Measurements from ENCODE around the gene CDC42EP1. TPM values are rescaled to one million over a fixed set of nuclear protein-coding genes. Genes with fewer than 3 reads are reported as not detected.
"Not testable (repeated sequence)": the region's sequence is repeated elsewhere in the genome, so short reads cannot be mapped to it uniquely, and the experiment has no call there.

The CDC42EP1 gene
- total RNA-seq, 2 donors from 2014 or later = 4.0 to 4.6 TPM

DNA sequence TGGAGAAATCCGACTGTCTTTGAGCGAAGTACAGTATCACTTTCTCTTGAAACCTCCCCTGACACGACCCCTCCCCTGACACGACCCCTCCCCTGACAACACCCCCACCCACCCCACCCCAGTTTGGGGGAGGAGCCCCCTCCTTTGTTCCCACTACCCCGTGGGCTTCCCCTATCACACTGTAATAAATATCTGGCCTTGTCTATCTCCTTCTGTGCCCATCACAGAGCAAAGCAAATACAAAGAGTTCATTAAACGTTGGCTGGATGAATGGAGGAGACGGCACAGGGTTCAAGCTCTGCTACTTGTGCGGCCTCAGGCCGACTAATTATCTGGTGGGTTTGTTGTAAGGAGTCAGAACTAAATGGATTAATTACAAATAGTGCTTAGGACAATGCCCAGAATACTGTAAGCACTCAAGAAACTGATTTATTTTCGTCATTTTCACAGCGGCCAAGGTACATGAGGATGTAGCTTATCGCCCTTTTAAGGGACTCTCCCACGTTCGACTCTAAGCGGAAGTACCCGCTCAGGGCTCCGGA lies 47.7 kb downstream of the CDC42EP1 start:
- H3K4me1 Mint-ChIP-seq (ENCODE audit: low read depth) = peaks cover 52% of the 10 kb centered on the region

DNA sequence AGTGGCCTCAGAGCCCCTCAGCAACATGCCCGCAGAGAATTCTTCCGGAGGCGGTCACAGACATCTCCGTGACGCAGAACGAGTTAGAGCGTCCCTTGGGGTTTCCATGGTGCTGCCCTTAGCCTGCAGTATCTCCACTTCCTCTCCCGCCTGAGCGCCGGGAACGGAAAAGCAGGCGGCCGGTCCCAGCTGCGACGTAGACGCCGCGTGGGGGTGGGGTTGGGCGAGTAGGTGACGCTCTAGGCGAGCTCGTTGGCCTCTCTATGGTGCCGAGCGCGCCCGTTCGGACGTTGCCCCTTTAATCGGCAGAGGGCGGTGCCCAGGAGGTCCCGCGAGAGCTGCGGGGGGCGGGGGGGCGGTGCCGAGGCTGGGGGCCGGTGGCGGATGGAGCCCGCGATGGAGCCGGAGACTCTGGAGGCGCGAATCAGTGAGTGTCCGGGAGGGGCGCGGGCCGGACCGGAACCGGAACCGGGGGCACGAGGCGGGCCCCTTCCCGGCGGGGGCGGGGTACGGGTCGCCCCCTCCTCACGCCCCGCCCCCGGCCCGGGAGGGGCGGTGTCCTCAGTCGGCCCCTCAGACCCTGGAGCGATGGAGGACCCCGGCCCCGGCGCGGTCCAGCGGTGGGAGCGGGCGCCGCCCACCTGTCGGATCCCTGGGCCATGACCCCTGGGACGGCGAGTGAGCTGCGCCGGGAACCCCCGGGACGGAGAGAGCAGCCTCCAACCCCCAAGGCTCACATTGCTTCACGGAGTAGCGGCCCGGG lies 48.4 kb downstream of the CDC42EP1 start, which contains the start of gene GGA1:
Gene GGA1, plus strand, starts transcription at position 358 of the 763 bp plus-strand sequence. Its CDS starts 27 bp downstream, at position 385.
- Mint-ChIP-seq H3K9me3 (peaks cover 0 to 2% of the 10 kb centered on the region in 2 donors), H3K4me1 (ENCODE audit: low read depth) (peaks cover 52% of the 10 kb centered on the region)
- DNase-seq = peak; percentile 97 to 98

More for the DNA sequence above, 47.7 kb downstream of the CDC42EP1 start:
- Mint-ChIP-seq H3K9me3 (peaks cover 0 to 2% of the 10 kb centered on the region in 2 donors), H3K4me3 (peak overlapping the region; percentile 88 to 90), H3K36me3 (ENCODE audit: insufficient read depth in 2 of 2) (peaks cover 3 to 4% of the 10 kb centered on the region in 2 donors), H3K27ac (peak overlapping the region; percentile 97), H3K27me3 (ENCODE audit: low read depth) (no peaks in the 10 kb centered on the region)
- DNase-seq (no peak), ATAC-seq (replicated peaks in 1 of 2) (peak in 1 of 2 donors; percentile 2)

DNA sequence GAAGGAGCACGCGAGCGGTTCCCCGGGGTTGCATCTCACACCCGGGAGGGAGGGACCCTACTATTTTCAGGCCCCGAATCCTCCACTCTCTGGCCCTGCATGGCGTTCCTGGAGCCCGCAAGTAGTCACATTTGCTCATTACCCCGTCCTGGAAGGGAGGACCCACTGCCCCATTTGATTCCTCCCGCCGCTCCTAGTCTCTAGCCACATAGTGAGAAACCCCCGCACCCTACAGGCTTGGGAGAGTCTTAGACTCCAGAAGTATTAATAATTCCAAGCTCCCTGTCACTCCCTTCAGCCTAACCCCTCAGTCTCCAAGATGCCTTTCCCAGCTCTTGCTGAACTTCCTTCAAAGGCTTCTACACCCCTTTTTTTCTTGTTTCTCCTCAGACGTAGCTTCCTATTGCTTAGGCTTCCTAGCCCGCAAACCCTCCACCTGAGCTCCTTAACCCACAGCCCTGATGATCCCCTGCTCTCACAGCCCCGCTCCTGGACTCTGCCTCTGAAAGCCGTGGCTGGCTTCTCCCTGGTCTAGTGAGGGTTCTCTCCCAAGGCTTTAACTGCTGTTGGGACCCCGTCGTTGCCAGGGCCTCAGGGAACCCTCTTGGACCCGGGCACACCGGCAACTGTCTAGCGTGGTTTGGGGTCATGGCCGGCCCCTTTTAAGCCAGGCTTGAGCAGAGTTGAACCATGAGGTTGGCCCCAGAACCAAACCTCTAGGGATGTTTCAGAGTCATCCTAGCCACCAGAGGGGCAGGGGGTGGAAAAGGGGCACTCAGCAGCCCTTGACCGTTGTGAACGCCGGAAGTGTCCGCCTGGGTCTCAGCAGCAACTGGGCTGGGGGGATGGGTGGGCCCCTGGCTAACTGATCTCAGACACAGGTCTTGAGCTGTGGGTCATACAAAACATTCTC lies 49.2 kb downstream of the CDC42EP1 start:
- peak overlapping the region; percentile 71 for H3K27ac Mint-ChIP-seq
- peaks cover 3 to 4% of the 10 kb centered on the region in 2 donors for H3K36me3 Mint-ChIP-seq (ENCODE audit: insufficient read depth in 2 of 2)
- ATAC-seq (replicated peaks in 1 of 2) = no peak
- peak overlapping the region; percentile 88 to 90 for H3K4me3 Mint-ChIP-seq
- H3K9me3 Mint-ChIP-seq = peaks cover 0 to 2% of the 10 kb centered on the region in 2 donors
- H3K4me1 Mint-ChIP-seq (ENCODE audit: low read depth) = peaks cover 47% of the 10 kb centered on the region
- DNase-seq = peak in 1 of 2 donors; percentile 6
- no peaks in the 10 kb centered on the region for H3K27me3 Mint-ChIP-seq (ENCODE audit: low read depth)

More for the DNA sequence above, 48.4 kb downstream of the CDC42EP1 start, which contains the start of gene GGA1:
- Mint-ChIP-seq H3K4me3 (peak within 1 kb of the TSS; percentile 88 to 90), H3K36me3 (ENCODE audit: insufficient read depth in 2 of 2) (peaks cover 3 to 4% of the 10 kb centered on the region in 2 donors), H3K27me3 (ENCODE audit: low read depth) (no peaks in the 10 kb centered on the region), H3K27ac (peak within 1 kb of the TSS; percentile 97)
- ATAC-seq (replicated peaks in 1 of 2) = peak; percentile 86 to 89

DNA sequence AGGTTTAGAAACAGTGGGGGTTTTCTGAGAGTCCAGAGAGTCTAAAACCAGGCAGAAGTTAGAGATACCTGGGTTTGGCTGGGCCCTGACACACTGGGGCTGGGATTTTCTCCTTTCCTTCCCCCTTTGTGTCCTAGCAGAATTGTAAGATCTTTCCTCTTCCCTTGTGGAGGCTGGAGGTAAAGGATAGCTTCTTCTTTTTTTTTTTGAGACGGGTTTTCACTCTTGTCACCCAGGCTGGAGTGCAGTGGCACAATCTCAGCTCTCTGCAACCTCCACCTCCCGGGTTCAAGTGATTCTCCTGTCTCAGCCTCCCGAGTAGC lies 49.8 kb downstream of the CDC42EP1 start:
- H3K36me3 Mint-ChIP-seq (ENCODE audit: insufficient read depth in 2 of 2); ATAC-seq (replicated peaks in 1 of 2): not testable (repeated sequence)

DNA sequence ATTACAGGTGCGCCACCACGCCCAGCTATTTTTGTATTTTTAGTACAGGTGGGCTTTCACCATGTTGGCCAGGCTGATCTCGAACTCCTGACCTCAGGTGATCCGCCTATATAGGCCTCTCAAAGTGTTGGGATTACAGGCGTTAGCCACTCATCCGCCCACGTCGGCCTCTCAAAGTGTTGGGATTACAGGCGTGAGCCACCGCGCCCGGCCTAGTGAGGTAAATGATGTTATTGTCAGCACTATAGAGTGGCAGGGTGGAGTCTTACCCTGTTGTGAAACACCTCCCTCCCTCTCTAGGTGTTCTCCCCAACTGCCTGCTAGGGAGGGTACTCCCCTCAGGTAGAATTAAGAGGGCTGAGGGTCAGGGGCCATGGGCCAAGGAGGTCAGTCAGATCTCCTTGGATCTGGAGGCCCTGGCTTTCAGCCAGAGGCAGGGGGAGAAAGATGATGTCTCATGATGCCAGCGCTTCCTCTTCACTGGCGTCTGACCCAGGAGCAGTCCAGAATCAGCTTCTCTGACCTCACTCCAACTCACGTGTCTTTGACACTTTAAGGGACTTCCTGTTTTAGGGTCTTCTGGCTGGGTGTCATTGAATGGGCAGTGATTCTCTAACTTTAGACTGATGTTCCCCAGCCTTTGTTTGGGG lies 50.3 kb downstream of the CDC42EP1 start:
- DNase-seq (no peak), ATAC-seq (replicated peaks in 1 of 2) (no peak)
- Mint-ChIP-seq H3K9me3 (peaks cover 0 to 2% of the 10 kb centered on the region in 2 donors), H3K36me3 (ENCODE audit: insufficient read depth in 2 of 2) (peaks cover 4 to 6% of the 10 kb centered on the region in 2 donors), H3K27ac (no peak overlapping the region), H3K4me3 (peak overlapping the region; percentile 88 to 90), H3K4me1 (ENCODE audit: low read depth) (peaks cover 37% of the 10 kb centered on the region), H3K27me3 (ENCODE audit: low read depth) (no peaks in the 10 kb centered on the region)

More for the DNA sequence above, 49.8 kb downstream of the CDC42EP1 start:
- H3K4me1 Mint-ChIP-seq (ENCODE audit: low read depth) = peaks cover 42% of the 10 kb centered on the region
- peak overlapping the region; percentile 88 to 90 for H3K4me3 Mint-ChIP-seq
- not testable (repeated sequence) for H3K9me3 Mint-ChIP-seq; DNase-seq; H3K27me3 Mint-ChIP-seq (ENCODE audit: low read depth)
- H3K27ac Mint-ChIP-seq = peak overlapping the region; percentile 54

DNA sequence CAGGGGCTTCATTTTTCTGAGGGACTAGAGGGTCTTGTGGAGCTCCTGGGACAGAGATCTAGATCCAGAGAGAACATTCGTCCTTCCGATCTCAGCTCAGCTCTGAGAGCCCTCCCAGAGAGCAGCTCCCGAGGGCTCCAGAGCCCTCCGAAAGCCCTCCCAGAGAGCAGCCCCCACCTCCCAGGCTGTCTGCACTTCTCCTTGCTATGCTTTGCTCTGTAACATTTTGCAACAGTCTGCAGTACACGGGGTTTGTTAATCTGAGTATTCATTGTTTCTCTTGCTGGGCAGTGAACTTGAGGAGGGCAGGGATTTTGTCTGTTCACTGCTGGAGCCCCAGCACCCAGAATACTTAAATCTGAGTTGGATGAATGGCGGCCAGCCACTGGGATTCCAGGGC lies 50.9 kb downstream of the CDC42EP1 start:
- ATAC-seq (replicated peaks in 1 of 2) = no peak
- no peak overlapping the region for H3K27ac Mint-ChIP-seq
- no peak for DNase-seq
- H3K4me3 Mint-ChIP-seq = peak overlapping the region in 1 of 2 donors; percentile 18
- peaks cover 4 to 6% of the 10 kb centered on the region in 2 donors for H3K36me3 Mint-ChIP-seq (ENCODE audit: insufficient read depth in 2 of 2)
- H3K4me1 Mint-ChIP-seq (ENCODE audit: low read depth) = peaks cover 34% of the 10 kb centered on the region
- no peaks in the 10 kb centered on the region for H3K27me3 Mint-ChIP-seq (ENCODE audit: low read depth)
- peaks cover 0 to 2% of the 10 kb centered on the region in 2 donors for H3K9me3 Mint-ChIP-seq

DNA sequence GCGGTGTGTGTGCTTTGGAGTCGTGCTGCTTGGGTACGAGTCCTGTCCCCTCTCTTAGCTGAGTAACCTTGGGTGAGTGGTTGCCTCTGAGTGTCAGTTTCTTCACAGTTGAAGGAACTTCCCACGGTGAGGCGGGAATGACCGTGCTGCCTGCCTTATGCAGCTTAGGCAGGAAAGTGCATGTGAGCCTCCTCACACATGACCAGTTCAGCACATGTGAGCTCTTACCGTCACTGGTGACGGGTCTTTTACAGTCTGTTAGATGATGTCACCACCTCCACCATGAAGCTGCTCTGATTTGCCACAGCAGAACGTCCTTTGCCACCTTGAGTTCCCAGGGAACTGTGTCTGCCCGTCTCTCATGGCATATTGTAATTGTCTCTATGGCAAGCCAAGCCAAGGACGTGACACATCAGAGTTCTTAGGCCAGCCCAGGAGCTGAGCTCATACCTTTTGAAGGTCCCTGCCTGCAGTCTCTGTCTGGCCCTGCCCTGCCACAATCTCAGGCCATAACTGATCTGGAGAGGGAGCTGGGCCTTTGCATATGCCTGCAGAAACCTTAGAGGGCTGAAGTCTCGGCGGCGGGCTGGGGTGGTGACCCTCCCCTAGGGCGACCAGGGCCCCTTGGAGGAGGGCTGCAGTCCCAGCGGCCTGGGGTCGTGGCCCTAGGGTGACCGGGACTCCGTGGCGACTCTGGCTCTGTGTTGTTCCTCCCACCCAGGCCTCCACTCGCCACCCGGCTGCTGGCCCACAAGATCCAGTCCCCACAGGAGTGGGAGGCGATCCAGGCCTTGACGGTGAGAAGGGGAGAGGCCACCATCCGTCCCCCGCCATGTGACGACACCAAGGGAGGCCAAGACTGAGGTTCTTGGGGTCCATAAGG lies 56.2 kb downstream of the CDC42EP1 start:
- no peak for ATAC-seq (replicated peaks in 1 of 2)
- H3K9me3 Mint-ChIP-seq = no peaks in the 10 kb centered on the region
- no peaks in the 10 kb centered on the region for H3K27me3 Mint-ChIP-seq (ENCODE audit: low read depth)
- H3K4me3 Mint-ChIP-seq = no peak overlapping the region
- H3K36me3 Mint-ChIP-seq (ENCODE audit: insufficient read depth in 2 of 2) = peaks cover 0 to 3% of the 10 kb centered on the region in 2 donors
- DNase-seq = no peak
- no peaks in the 10 kb centered on the region for H3K4me1 Mint-ChIP-seq (ENCODE audit: low read depth)
- H3K27ac Mint-ChIP-seq = no peak overlapping the region

DNA sequence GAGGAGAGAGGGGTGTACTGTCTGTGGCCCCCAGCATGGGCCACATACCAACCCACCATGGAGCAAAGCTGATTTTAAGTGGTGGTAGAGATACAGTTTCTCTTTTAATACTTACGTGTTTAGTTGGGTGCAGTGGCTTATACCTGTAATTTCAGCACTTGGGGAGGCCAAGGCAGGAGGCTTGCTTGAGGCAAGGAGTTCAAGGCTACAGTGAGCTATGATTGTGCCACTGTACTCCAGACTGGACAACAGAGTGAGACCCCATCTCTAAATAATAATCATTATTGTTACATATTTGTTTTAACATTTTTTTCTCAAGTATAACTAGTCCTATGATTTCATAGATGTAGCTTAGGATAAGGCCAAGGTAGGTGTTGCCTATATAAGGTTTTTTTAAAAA lies 57.2 kb downstream of the CDC42EP1 start:
- no peaks in the 10 kb centered on the region for H3K4me1 Mint-ChIP-seq (ENCODE audit: low read depth)
- H3K4me3 Mint-ChIP-seq = no peak overlapping the region
- ATAC-seq (replicated peaks in 1 of 2) (no peak), DNase-seq (no peak)
- no peaks in the 10 kb centered on the region for H3K27me3 Mint-ChIP-seq (ENCODE audit: low read depth)
- peaks cover 0 to 3% of the 10 kb centered on the region in 2 donors for H3K36me3 Mint-ChIP-seq (ENCODE audit: insufficient read depth in 2 of 2)
- no peaks in the 10 kb centered on the region for H3K9me3 Mint-ChIP-seq
- H3K27ac Mint-ChIP-seq = no peak overlapping the region

DNA sequence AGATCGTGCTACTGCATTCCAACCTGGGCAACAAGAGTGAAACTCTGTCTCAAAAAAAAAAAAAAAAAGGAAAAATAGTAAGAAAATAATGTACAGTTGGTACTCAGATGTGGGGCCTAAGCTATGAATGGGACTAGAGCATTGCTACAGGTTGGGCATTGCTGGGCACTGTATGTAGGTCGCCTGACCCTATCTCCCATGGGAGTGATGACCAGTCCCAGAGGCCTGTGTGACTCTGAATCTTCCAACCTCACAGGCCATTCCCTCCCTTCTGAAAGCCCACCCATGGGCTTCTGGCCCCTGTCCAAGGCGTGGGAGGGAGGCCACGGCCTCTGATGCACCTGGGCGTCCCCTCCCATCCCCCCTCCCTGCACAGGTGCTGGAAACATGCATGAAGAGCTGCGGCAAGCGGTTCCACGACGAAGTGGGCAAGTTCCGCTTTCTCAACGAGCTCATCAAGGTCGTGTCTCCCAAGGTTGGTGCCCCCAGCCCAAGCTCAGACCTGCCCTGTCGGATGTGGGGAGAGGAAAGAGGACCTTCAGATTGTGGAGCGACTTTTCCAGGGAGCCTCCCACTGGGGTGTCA lies 57.9 kb downstream of the CDC42EP1 start:
- Mint-ChIP-seq H3K27ac (no peak overlapping the region), H3K27me3 (ENCODE audit: low read depth) (no peaks in the 10 kb centered on the region), H3K4me1 (ENCODE audit: low read depth) (no peaks in the 10 kb centered on the region), H3K36me3 (ENCODE audit: insufficient read depth in 2 of 2) (peaks cover 0 to 3% of the 10 kb centered on the region in 2 donors), H3K9me3 (no peaks in the 10 kb centered on the region), H3K4me3 (no peak overlapping the region)
- DNase-seq = no peak
- ATAC-seq (replicated peaks in 1 of 2) = no peak

DNA sequence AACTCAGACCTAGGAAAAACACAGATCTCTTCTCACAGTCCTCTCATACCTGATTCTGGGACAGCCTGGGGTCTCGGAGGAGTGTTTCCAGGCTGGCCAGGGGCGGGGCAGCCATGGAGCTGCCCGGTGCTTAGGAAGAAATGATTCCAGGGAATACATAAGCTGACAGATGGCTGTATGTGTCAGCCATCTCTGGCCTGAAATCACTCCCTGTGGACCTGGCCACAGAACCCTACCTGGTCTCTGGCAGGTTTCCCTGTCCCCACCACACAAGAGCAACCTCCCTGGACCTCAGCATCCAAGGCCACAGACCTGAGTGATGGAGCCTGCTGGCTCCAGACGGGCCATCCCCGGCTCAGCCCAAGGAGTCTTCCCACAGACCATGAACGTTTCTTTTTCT lies 58.4 kb downstream of the CDC42EP1 start:
- H3K27ac Mint-ChIP-seq = no peak overlapping the region
- H3K9me3 Mint-ChIP-seq = no peaks in the 10 kb centered on the region
- H3K36me3 Mint-ChIP-seq (ENCODE audit: insufficient read depth in 2 of 2) = peaks cover 0 to 4% of the 10 kb centered on the region in 2 donors
- ATAC-seq (replicated peaks in 1 of 2) = no peak
- DNase-seq = no peak
- no peak overlapping the region for H3K4me3 Mint-ChIP-seq
- H3K4me1 Mint-ChIP-seq (ENCODE audit: low read depth) = peaks cover 3% of the 10 kb centered on the region
- H3K27me3 Mint-ChIP-seq (ENCODE audit: low read depth) = no peaks in the 10 kb centered on the region
